Ascending aorta (tissue), 2 donors: ENCODE data around the gene AKAP9. TPM values are rescaled to one million over a fixed set of nuclear protein-coding genes. Genes with fewer than 3 reads are reported as not detected.
"Not testable (repeated sequence)": the region's sequence is repeated elsewhere in the genome, so short reads cannot be mapped to it uniquely, and the experiment has no call there.

Experiments
- DNase-seq, 2 donors: peaks; one replicate each; pipeline ENCODE4 v3.0.0-alpha.2; 2019; ENCODE audit warnings: low spot score in 2 of 2
- H3K27ac ChIP-seq, 2 donors: fragments of 200-600 bp; sonication (generic); one replicate each; pipeline ENCODE4 v1.5.1; 2016 to 2017; ENCODE audit warnings: mild to moderate bottlenecking in 1 of 2
- H3K27me3 ChIP-seq: fragments of 200-600 bp; sonication (generic); one replicate; pipeline ENCODE4 v1.5.1; 2017
- H3K36me3 ChIP-seq, 2 donors: fragments of 200-600 bp; sonication (generic); one replicate each; pipeline ENCODE4 v1.5.1; 2016
- H3K4me1 ChIP-seq, 2 donors: fragments of 200-600 bp; sonication (generic); one replicate each; pipeline ENCODE4 v1.5.1; 2016 to 2017; ENCODE audit warnings: mild to moderate bottlenecking in 1 of 2
- H3K4me3 ChIP-seq, 2 donors: fragments of 200-600 bp; sonication (generic); one replicate each; pipeline ENCODE4 v1.5.1; 2016 to 2017; ENCODE audit warnings: mild to moderate bottlenecking in 1 of 2
- H3K9me3 ChIP-seq, 2 donors: fragments of 200-600 bp; sonication (generic); one replicate each; pipeline ENCODE4 v1.5.1; 2016
- CTCF ChIP-seq, 3 experiments: fragments of 200-600 bp in 2 of 3; fragments of 450-650 bp in 1 of 3; sonication (generic) in 2 of 3; IDR thresholded peaks; one replicate each; pipeline ENCODE4 v1.5.1; 2016 to 2019; ENCODE audit warnings: antibody characterized with exemption in 3 of 3, mild to moderate bottlenecking in 1 of 3, moderate library complexity in 1 of 3
- intact Hi-C: fragments of 100-400 bp; cut with DNase I; formaldehyde crosslinking; loops from one replicate; pipeline ENCODE4 v1.15.1; 2023
- total RNA-seq: library from RNA; depleted of rRNA; stranded (reverse); fragments of >200 nt; gene quantifications from one replicate; pipeline ENCODE4 v1.1.0, GENCODE V29; 2016

AKAP9 gene
- total RNA-seq, 1 donor from 2014 or later, result 14.4 TPM

- Histone ChIP-seq H3K27me3 (no peaks in the 10 kb centered on the region), H3K9me3 (no peaks in the 10 kb centered on the region), H3K27ac (peak overlapping the region; percentile 92 to 93), H3K4me3 (peak overlapping the region; percentile 67 to 88), H3K36me3 (peaks cover 0 to 10% of the 10 kb centered on the region in 2 donors), H3K4me1 (peaks cover 0 to 10% of the 10 kb centered on the region in 2 donors)
- no peak for TF ChIP-seq CTCF (IDR thresholded peaks at IDR 0.05)
- DNase-seq, result no peak
- intact Hi-C loops, result loop anchor here (2.0 kb wide), 4 partner anchors 44 to 870 kb away; partner anchors contain the start of genes AKAP9, FZD1, LRRD1 and PEX1
These were observed 194.6 kb downstream of the AKAP9 start for GRCh38 chr7:92135052-92135889.

- H3K27me3 ChIP-seq, result no peaks in the 10 kb centered on the region
- H3K9me3 ChIP-seq, result no peaks in the 10 kb centered on the region
- H3K4me3 ChIP-seq, result no peak overlapping the region
- no peaks in the 10 kb centered on the region for H3K36me3 ChIP-seq
- no peak for DNase-seq
- H3K27ac ChIP-seq, result no peak overlapping the region
- intact Hi-C loops, result no loop called here
- no peak for TF ChIP-seq CTCF (IDR thresholded peaks at IDR 0.05)
- H3K4me1 ChIP-seq, result peaks cover 0 to 6% of the 10 kb centered on the region in 2 donors
These were observed 196.9 kb downstream of the AKAP9 start for GRCh38 chr7:92137557-92137956.

- Histone ChIP-seq H3K4me3 (no peak overlapping the region), H3K4me1 (no peaks in the 10 kb centered on the region), H3K36me3 (no peaks in the 10 kb centered on the region), H3K9me3 (no peaks in the 10 kb centered on the region), H3K27ac (no peak overlapping the region), H3K27me3 (no peaks in the 10 kb centered on the region)
- no peak for TF ChIP-seq CTCF (IDR thresholded peaks at IDR 0.05)
- DNase-seq, result no peak
- intact Hi-C loops, result no loop called here
These were observed 200.5 kb downstream of the AKAP9 start for GRCh38 chr7:92141161-92141560.

GRCh38 chr7:92142791-92143190 lies 202.1 kb downstream of the AKAP9 start:
- H3K27ac ChIP-seq, intact Hi-C loops, H3K9me3 ChIP-seq, DNase-seq, H3K27me3 ChIP-seq, H3K36me3 ChIP-seq, H3K4me1 ChIP-seq, H3K4me3 ChIP-seq: not testable (repeated sequence)

GRCh38 chr7:92143192-92143880 lies 202.7 kb downstream of the AKAP9 start:
- intact Hi-C loops, H3K36me3 ChIP-seq, H3K4me3 ChIP-seq, H3K9me3 ChIP-seq, H3K27me3 ChIP-seq, H3K4me1 ChIP-seq, H3K27ac ChIP-seq, DNase-seq: not testable (repeated sequence)

GRCh38 chr7:92149736-92150239 lies 209.1 kb downstream of the AKAP9 start:
- no peak for TF ChIP-seq CTCF (IDR thresholded peaks at IDR 0.05)
- Histone ChIP-seq H3K27me3 (no peaks in the 10 kb centered on the region), H3K36me3 (no peaks in the 10 kb centered on the region), H3K27ac (no peak overlapping the region), H3K4me3 (no peak overlapping the region), H3K9me3 (no peaks in the 10 kb centered on the region), H3K4me1 (no peaks in the 10 kb centered on the region)
- intact Hi-C loops, result no loop called here
- no peak for DNase-seq
